Fibroblast of peridontal ligament (primary cell): Measurements from ENCODE around the gene TUBA1B.
A peak's percentile ranks its signal among the peaks of the same experiment; 100 is the strongest.
"Not testable (repeated sequence)": the region's sequence is repeated elsewhere in the genome, so short reads cannot be mapped to it uniquely, and the experiment has no call there.

Source experiments
- DNase-seq: peaks from one replicate; pipeline ENCODE4 v3.0.0-alpha.2; 2010; ENCODE audit errors: extremely low read depth

Gene TUBA1B

GRCh38 chr12:49131051-49131893 lies at the start of gene TUBA1B:
TUBA1B (minus strand) TSS chr12:49131395; CDS start chr12:49131300, 95 bp downstream.
- peak; percentile 79 for DNase-seq

- no peak for DNase-seq
These were observed 43.0 kb upstream of the TUBA1B start for GRCh38 chr12:49174218-49174617.

GRCh38 chr12:49170924-49171323 lies 39.7 kb upstream of the TUBA1B start:
- DNase-seq = no peak

- no peak for DNase-seq
These were observed 33.9 kb upstream of the TUBA1B start for GRCh38 chr12:49165114-49165513.

GRCh38 chr12:49161901-49162300 lies 30.7 kb upstream of the TUBA1B start:
- DNase-seq = not testable (repeated sequence)

- no peak for DNase-seq
These were observed 30.0 kb upstream of the TUBA1B start for GRCh38 chr12:49161092-49161795.

GRCh38 chr12:49160399-49160798 lies 29.2 kb upstream of the TUBA1B start:
- no peak for DNase-seq

- no peak for DNase-seq
These were observed 23.0 kb upstream of the TUBA1B start for GRCh38 chr12:49154221-49154620.

- no peak for DNase-seq
These were observed 16.2 kb upstream of the TUBA1B start for GRCh38 chr12:49147384-49147783.

- no peak for DNase-seq
These were observed 15.2 kb upstream of the TUBA1B start for GRCh38 chr12:49146406-49146805.

GRCh38 chr12:49144384-49144783 lies 13.2 kb upstream of the TUBA1B start:
- DNase-seq = no peak

GRCh38 chr12:49138999-49139398 lies 7.8 kb upstream of the TUBA1B start:
- DNase-seq = no peak

- DNase-seq = no peak
These were observed 7.4 kb upstream of the TUBA1B start for GRCh38 chr12:49138587-49138986.

- peak; percentile 24 for DNase-seq
These were observed 6.3 kb upstream of the TUBA1B start for GRCh38 chr12:49137476-49137875.

GRCh38 chr12:49136997-49137396 lies 5.8 kb upstream of the TUBA1B start:
- DNase-seq = not testable (repeated sequence)

- DNase-seq = peak; percentile 12
These were observed 2.4 kb upstream of the TUBA1B start for GRCh38 chr12:49133590-49133989.

GRCh38 chr12:49133014-49133413 lies 1.8 kb upstream of the TUBA1B start:
- DNase-seq = peak; percentile 27

- peak; percentile 80 for DNase-seq
These were observed 783 bp upstream of the TUBA1B start for GRCh38 chr12:49131894-49132461.

GRCh38 chr12:49130151-49131050 lies 794 bp downstream of the TUBA1B start:
- DNase-seq = peak; percentile 89

GRCh38 chr12:49129332-49130150 lies 1.7 kb downstream of the TUBA1B start:
- no peak for DNase-seq

GRCh38 chr12:49127971-49128370 lies 3.2 kb downstream of the TUBA1B start:
- not testable (repeated sequence) for DNase-seq
